Measurements from ENCODE around the gene ST8SIA5. TPM values are rescaled to one million over a fixed set of nuclear protein-coding genes. Genes with fewer than 3 reads are reported as not detected.

ST8SIA5 gene
- total RNA-seq, 2 donors from 2014 or later: 5.9 to 6.7 TPM

- Histone ChIP-seq H3K4me3 (no peak overlapping the region), H3K27ac (no peak overlapping the region), H3K4me1 (peaks cover 0 to 5% of the 10 kb centered on the region in 2 donors), H3K27me3 (no peaks in the 10 kb centered on the region), H3K9me3 (no peaks in the 10 kb centered on the region), H3K36me3 (no peaks in the 10 kb centered on the region)
- DNase-seq (ENCODE audit: low spot score): no peak
- TF ChIP-seq CTCF (IDR thresholded peaks at IDR 0.05): no peak
Observed at GRCh38 chr18:46678041-46678440, 78.8 kb downstream of the ST8SIA5 start.

- H3K4me1 ChIP-seq: peaks cover 0 to 5% of the 10 kb centered on the region in 2 donors
- no peaks in the 10 kb centered on the region for H3K27me3 ChIP-seq
- no peaks in the 10 kb centered on the region for H3K36me3 ChIP-seq
- H3K27ac ChIP-seq: no peak overlapping the region
- no peak for DNase-seq (ENCODE audit: low spot score)
- H3K9me3 ChIP-seq: no peaks in the 10 kb centered on the region
- TF ChIP-seq CTCF (IDR thresholded peaks at IDR 0.05): peak in 1 of 2 donors; percentile 42
- H3K4me3 ChIP-seq: no peak overlapping the region
Observed at GRCh38 chr18:46677611-46678010, 79.2 kb downstream of the ST8SIA5 start.

- Histone ChIP-seq H3K9me3 (no peaks in the 10 kb centered on the region), H3K27me3 (no peaks in the 10 kb centered on the region), H3K36me3 (no peaks in the 10 kb centered on the region), H3K27ac (no peak overlapping the region), H3K4me3 (no peak overlapping the region), H3K4me1 (peaks cover 0 to 5% of the 10 kb centered on the region in 2 donors)
- DNase-seq (ENCODE audit: low spot score): no peak
- no peak for TF ChIP-seq CTCF (IDR thresholded peaks at IDR 0.05)
Observed at GRCh38 chr18:46676182-46676835, 80.5 kb downstream of the ST8SIA5 start.

- Histone ChIP-seq H3K4me3 (no peak overlapping the region), H3K27ac (no peak overlapping the region), H3K9me3 (no peaks in the 10 kb centered on the region), H3K27me3 (no peaks in the 10 kb centered on the region), H3K4me1 (no peaks in the 10 kb centered on the region), H3K36me3 (no peaks in the 10 kb centered on the region)
- no peak for DNase-seq (ENCODE audit: low spot score)
- no peak for TF ChIP-seq CTCF (IDR thresholded peaks at IDR 0.05)
Observed at GRCh38 chr18:46675112-46675511, 81.7 kb downstream of the ST8SIA5 start.

- H3K4me3 ChIP-seq: no peak overlapping the region
- no peaks in the 10 kb centered on the region for H3K4me1 ChIP-seq
- TF ChIP-seq CTCF (IDR thresholded peaks at IDR 0.05): no peak
- no peaks in the 10 kb centered on the region for H3K9me3 ChIP-seq
- H3K36me3 ChIP-seq: no peaks in the 10 kb centered on the region
- H3K27me3 ChIP-seq: no peaks in the 10 kb centered on the region
- H3K27ac ChIP-seq: no peak overlapping the region
- no peak for DNase-seq (ENCODE audit: low spot score)
Observed at GRCh38 chr18:46672062-46672970, 84.5 kb downstream of the ST8SIA5 start.

Data from right atrium auricular region (tissue), 2 donors.